GM18505 (cell line): ENCODE measurements around the gene CAMTA1.

ENCODE experiments used
- ATAC-seq: cut with Tn5 transposase; IDR thresholded peaks from one replicate; pipeline ENCODE4 v1.9.1; 2021; ENCODE audit not compliant: unreplicated experiment
- POLR2A ChIP-seq: IDR thresholded peaks from 4 replicates; pipeline ENCODE4 v1.6.1; 2011; ENCODE audit warnings: borderline replicate concordance; ENCODE audit not compliant: insufficient read depth, insufficient read length; ENCODE audit errors: extremely low read depth

Gene CAMTA1

DNA sequence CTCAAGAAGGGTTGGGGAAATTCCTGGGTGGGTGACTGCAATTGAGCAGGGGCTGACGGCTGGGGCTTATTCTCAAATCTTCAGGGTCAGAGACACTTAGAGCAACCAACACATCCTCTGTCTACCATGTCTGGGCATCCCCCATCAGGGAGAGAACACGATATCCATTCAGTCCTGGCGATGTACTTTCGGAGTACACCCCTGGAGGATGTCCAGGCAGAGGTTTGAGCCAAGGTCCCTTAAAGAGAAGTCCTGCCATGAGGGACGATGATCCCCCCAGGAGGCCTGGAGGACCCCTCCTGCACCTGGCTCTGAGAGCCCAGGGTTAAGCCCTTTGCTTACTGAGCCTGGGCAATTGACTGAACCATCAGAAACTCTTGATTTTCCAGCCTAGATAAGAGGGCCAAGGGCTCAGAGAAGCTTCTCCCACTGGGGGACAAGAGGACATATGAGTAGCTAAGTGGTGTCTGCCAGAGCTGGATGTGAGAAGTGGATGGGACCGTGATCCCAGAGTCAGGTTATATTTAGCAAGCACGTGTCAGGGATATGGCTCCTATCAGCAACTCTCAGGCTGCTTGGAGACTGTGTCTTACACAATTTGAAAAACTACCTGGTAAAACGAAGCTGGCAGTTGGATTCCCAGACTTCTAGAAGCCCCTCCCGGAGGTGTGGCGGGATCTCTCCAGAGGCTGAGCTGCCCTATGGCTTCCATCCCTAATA lies 732.5 kb downstream of the CAMTA1 start:
- no peak for TF ChIP-seq POLR2A
- no peak for ATAC-seq

DNA sequence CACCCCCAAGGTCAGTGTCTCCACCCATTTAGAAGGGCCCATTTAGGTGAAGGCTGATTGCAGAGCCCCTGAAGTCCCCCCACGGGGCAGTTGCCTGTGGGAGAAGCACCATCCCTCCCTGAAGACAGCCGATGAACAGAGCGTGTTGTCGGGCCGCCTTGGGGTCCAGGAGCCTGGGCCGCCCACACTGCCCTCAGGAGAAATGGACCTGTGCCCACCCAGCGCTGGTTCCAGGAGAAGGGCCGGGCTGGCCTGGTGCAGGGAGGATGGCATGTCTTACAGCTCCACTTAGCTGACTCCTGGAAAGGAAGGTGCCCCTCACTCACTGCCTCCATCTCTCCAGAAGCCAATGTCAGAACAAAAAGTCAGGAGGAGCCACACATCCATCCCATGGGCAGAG lies 733.2 kb downstream of the CAMTA1 start:
- ATAC-seq = no peak
- no peak for TF ChIP-seq POLR2A

DNA sequence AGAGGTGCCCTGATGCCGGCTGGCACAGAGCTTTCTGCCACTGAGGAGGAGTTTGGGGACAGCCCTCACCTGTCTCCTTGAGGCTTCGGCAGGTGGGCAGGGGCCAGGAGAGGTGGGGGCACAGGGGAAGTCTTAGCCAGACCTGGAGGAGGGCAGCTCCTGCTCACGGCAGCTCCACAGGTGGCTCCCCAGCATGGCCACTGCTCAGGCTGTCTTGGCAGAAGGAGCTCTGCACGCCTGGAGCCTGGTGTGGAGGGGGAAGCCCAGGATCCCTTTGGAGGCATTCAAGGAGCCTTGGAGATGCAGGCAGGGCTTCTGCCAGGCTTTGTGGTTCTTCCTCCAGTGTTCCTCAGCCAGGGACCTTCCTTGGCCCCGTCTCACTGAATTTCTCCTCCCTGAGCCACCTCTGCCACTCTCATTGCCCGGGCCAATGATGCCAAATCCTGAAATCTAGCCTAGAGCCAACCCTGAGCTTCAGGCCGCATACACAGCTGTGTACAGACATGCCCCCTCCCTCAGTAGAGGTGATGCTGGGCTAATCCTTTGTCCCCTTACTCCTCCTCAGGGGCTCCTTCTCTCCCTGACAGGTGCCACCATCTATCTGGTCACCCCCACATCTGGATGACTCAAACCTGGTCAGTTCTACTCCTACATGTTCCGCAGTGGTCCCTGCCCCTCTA lies 734.1 kb downstream of the CAMTA1 start:
- no peak for ATAC-seq
- TF ChIP-seq POLR2A = no peak

DNA sequence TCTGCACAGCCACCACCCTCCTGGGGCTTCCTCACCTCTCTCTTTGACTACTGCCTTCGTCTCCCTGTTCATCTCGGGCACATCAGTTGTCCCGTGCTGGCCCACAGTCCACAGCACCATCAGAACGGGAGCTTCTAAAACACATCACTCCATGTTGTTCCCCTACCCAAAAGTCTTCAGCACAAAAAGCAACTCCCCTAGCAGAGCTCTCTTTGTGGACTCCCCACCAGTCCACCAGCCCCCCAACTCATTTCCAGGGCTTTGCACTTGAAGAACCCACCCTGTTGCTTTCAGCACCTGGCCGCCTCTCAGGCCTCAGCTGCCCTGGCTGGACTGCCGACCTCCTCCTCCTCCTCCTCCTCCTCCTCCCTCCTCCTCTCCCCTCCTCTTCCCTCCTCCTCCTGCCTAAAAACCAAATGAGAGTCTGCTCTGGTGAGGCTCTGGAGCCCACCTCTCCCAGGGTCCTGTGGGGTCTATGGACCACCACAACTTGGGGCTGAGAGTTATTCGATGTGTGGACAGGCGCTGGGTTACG lies 734.7 kb downstream of the CAMTA1 start:
- no peak for ATAC-seq
- TF ChIP-seq POLR2A = no peak

DNA sequence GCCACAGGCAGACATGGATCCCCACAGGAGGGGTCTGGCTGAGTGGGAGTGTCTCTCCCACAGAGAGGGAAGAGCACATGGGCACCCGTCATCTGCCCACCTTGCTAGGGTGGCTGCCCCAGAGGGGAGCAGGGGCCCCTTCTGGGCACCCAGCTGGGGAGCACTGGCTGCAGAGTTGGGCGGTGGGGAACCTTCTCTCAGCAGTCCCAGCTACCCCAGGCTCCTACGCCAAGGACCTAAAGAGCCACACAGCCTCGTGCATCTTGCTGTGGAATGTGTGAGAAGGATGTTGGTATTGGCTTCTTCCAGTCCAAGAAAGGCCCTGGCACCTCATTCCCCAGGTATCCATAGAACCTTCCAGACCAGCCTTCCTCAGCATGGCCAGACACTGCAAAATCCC lies 735.2 kb downstream of the CAMTA1 start:
- no peak for ATAC-seq
- no peak for TF ChIP-seq POLR2A

DNA sequence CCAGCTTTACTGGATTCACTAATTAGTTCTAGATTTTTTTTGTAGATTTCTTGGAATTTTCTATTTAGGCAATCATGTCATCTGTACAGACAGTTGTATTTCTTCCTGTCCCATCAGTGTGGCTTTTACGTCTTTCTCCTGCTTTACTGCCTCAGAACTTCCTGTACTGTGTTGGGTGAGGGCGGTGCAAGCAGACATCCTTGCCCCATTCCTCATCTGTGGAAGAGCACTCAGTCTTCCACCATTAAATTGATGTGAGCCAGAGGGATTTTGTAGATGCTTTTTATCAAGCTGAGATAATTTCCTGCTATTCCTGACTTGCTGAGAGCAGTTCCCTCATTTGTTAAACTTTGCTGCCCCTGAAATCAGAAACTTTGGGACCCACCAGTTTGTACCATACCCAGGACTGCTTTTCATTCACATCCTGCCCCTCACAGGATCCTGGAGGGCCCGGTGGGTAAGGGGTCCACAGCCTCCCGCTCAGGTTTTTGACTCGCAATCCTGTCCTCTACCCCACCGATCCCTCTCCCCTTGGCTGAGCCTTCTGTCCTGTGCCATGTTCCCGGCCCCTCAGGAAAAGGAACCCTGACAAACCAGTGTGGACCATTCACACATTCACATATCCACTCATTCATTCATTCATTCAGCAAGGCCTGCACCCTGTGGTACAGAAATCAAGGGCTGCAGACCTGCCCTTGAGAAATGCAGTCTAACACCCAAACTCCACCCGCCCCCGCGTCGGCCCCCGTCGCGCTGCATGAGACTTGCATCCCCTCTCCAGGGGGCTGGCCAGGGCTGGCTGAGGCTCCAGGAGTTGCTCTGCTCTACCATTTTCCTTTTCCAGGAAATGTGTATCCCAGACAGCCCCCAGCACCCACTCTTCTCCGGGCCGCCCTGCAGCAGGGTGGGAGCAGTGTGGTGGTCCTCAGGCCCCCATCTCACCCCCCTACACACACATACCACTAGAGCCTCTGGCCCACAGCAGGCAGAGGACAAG lies 739.4 kb downstream of the CAMTA1 start:
- TF ChIP-seq POLR2A = no peak
- no peak for ATAC-seq

DNA sequence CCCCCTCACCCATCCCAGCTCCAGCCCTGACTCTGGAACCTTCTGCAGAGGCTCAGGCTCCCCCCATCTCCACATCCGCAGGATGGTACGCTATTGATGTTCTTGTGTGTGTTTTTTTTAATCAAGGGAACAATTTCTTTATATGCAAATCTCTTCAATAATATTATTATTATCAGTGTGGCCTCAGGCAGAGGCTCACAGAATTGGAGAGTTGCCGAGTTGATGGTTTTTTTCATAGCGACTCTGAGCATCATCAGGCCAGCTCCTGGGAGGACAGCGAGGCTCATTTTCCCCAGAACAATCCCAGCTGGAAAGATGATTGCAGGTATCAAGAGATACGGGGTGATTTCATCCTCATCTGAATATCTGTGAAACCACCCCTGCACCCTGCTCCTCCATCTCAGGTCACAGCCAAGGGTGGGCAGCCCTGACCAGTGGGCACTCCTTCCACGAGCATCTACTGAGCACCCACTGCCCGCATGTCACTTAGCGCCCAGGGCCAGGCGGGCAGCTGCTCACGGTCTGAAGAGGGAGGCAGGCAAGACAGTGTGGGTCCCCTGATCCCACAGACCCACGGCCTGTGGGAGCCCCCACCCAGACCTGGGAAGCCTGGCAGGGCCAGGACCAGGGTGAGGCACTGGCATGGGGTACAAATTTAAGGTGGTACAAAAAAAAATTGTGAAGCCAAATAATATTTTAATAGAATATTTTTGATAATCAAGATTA lies 740.2 kb downstream of the CAMTA1 start:
- TF ChIP-seq POLR2A = no peak

DNA sequence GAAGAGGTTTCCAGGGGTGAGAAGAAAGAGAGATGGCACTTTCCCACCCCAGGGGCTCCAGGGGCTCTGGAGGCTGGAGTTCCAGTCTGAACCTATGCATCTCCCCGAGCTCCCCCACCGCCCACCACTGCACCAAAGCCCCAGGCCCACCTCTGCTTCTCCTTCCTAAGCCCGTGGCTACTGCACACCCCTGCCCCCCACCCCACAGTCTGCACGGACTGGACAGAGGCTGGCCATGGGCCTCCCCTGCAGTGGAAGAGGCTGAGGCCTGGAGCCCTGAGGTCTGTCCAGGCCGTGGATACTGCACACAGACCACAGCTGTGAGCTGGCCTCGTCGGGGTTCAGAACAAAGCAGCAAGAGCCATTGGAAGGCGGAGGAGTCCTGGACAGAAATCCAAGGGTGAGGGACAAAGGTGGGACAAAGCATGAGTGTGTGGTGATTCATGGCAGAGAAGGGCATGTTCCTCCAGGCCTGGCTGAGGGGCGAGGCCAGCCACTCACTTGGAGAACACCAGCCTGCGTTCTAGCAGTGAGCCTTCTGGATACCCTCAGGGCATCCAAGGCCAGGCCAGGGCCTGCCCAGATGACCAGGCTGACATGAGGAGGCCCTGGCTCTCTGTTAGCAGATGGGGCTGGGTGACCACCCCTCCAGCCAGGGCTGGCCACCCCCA lies 741.1 kb downstream of the CAMTA1 start:
- TF ChIP-seq POLR2A = no peak
- no peak for ATAC-seq

More for the DNA sequence above, 740.2 kb downstream of the CAMTA1 start:
- ATAC-seq = no peak

DNA sequence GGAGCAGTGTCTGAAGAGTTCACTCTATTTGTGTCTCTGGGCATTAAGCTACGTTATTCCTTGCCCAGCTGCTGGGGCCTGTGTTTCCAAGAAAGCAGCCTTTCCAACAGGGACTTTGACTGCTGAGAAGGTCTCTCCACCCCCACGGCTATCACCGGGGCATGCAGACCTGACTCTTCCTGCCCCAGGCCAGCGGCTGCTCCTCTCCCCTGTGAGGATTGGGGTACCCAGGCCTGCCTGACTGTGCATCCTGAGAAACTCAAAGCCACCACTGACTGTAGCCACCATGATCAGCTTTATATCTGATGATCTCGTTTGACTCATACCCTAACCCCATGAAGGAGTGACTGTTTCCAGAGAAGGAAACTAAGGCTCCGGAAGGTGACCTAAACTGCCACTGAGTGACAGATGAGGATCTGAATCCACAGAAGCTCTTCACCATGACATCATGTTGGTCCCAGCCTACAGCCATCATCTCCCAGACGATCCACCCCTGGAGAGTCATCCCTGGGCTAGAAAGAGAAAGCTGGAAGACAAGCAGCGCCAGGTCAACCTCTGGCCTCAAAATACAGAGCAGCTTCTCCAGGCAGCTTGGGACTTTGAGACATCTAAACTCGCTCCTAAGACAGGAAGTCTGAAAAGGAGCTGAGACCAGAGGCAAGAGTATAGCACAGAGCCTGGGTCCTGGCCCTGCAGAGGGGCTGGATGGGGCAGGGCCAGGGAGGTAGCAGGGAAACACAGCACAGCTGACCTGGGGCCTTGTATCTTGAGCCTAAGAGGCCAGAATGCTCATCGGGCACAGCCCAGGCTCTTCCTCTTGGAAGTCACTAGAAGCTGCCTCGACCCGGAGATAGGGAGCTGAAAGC lies 741.8 kb downstream of the CAMTA1 start:
- no peak for ATAC-seq
- no peak for TF ChIP-seq POLR2A

DNA sequence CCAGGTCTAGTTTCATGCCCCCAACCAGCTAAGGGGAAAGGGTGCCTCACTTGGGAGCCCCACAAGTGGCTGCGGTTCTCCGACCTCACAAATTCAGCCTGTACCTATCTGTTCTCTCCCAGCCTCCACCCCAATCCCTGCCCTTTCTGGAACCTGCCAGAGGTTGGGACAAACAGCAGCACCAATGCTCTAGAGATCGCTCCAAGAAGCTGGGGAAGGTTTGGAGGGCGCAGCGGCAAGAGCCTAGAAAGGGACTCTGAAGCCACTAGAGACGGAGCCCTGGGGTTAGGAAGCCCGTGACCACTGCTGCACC lies 742.4 kb downstream of the CAMTA1 start:
- TF ChIP-seq POLR2A = no peak
- ATAC-seq = no peak

DNA sequence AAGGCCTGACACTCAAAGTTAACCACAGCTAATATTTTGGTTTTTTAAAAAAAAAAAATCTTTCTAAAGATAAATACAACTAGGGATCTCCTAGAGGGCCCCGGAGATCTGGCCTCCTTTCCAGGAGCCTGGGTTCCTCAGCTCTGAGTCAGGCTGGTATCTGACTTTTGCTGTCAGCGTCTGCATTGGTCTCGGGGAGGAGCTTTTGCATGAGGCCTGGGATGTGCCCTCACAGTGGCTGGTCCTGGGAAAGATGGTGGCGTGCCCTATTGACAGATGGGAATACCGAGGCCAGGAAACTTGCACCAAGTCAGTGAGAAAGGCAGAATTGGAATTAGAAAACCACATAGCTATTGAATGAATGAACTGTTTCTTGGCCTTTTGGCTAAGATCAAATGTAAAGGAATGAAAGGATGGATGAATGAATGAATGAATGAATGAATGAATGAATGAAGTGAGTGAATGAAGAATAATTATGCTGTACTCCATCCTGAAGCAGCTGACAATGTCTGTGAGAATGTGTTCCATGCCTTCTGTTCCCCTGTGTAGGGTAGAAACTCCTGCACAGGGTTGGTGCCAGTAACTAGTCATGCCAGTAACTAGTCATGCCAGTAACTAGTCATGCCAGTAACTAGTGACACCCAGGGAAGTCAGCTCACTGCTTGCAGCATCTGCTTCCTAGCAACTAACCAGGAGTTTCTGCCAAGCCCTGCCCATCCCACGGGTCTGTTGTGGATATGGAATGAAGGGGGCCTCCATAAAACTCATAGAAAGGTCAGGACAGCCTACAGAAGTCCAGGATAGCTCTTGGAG lies 743.3 kb downstream of the CAMTA1 start:
- TF ChIP-seq POLR2A = no peak
- no peak for ATAC-seq

DNA sequence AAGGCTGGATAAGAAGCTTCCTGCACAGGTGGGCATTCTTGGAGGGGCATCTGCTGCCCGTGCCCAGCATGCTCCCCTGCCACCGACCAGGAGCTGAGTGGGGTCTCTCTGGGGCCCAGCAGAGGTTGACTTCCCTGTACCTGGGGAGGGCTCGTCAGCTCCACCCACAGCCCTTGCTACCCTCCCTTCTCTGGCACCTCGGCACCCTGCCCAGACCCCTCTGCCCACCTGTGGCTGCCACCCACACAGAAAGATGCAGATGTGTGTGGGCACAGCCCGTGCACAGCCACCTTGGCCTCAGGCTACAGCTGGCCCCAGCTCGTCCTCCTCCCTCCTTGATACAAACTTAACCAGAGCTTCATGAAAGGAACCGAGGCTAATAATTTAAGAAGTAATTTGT lies 744.7 kb downstream of the CAMTA1 start:
- ATAC-seq = no peak
- TF ChIP-seq POLR2A = no peak
